ENCODE data around the gene TTC7B.

GRCh38 chr14:90600619-90601018, 215.6 kb downstream of the TTC7B start:
- TF ChIP-seq CTCF (IDR thresholded peaks at IDR 0.05; ENCODE audit: low read length) (no peak), EZH2 (IDR thresholded peaks at IDR 0.05; ENCODE audit: borderline replicate concordance, low read length) (no peak)
